ENCODE measurements around the gene SDF4. TPM values are rescaled to one million over a fixed set of nuclear protein-coding genes. Genes with fewer than 3 reads are reported as not detected.

The SDF4 gene, protein sequence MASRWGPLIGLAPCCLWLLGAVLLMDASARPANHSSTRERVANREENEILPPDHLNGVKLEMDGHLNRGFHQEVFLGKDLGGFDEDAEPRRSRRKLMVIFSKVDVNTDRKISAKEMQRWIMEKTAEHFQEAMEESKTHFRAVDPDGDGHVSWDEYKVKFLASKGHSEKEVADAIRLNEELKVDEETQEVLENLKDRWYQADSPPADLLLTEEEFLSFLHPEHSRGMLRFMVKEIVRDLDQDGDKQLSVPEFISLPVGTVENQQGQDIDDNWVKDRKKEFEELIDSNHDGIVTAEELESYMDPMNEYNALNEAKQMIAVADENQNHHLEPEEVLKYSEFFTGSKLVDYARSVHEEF
- total RNA-seq (2021): 82.0 and 84.7 TPM in 2 replicates
- long read RNA-seq, transcript SDF4-202 (7 exons, 1,956 nt): major isoform, 141 of 160 reads
- long read RNA-seq, partial matches to known transcripts: 9 of 160 reads
- long read RNA-seq, other reads (novel, unspliced or antisense): 5 of 160 reads

DNA sequence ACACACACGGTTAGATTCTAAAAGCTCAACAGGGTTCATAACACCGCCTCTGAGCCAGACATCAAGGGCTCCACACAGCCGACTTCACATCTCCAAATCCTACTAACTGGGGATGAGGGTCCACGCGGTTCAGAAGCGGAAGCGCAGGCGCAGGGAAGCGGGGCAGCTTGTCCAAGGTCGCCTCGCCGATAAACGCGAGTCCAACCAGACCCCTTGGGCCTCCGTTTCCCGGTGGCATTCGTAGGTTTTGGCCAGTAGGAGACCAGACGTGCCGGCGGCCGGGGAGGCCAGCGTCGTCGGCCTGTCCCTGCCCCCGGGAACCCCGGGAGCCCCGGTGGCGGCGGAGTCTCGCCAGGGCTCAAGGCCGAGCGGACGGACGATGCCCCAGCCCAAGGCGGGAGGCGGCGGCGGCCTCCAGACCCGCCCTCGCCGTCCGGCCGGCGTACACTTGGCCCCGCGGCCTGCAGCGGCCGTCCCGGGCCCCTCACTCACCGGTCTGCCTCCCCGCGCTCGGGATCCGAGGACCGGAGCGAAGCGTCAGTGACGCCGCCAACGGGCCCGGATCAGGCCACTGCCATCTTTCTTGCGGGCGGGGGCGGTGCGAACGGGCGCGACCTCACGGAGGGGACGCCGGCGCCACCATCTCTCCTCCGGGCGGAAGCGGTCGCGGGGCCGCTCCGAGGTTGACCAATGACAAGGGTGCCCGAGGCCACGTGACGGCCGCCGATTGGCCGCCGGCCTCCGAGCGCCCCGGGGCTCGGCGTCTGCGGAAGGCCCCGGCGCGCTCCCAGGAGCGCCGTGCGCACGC lies at the start of gene SDF4:
SDF4 (minus strand) TSS at position 602 of the 808 bp plus-strand sequence. CDS start 3,229 bp downstream, outside the sequence.
- Histone ChIP-seq H3K27ac (ENCODE audit: insufficient read length, low read depth, low read length) (no peak within 1 kb of the TSS), H2BK20ac (ENCODE audit: low read depth, low read length, poor library complexity, severe bottlenecking) (no peak within 1 kb of the TSS), H2BK12ac (ENCODE audit: insufficient read length, low read depth, low read length) (no peak within 1 kb of the TSS), H3K79me1 (ENCODE audit: insufficient read depth, low read depth, low read length, poor library complexity, severe bottlenecking) (peaks cover 2% of the 10 kb centered on the region), H3T11ph (ENCODE audit: low read length) (no peak within 1 kb of the TSS), H2AFZ (ENCODE audit: low read length) (no peak within 1 kb of the TSS), H3K79me2 (ENCODE audit: insufficient read depth, low read length) (peaks cover 2% of the 10 kb centered on the region; the same call in 1 of the 2 replicates), H3K23me2 (ENCODE audit: insufficient read length, low read depth, low read length, poor library complexity, severe bottlenecking) (peaks cover 6% of the 10 kb centered on the region), H4K91ac (ENCODE audit: insufficient read length, low read depth, low read length) (no peak within 1 kb of the TSS), H3K23ac (ENCODE audit: insufficient read length, low read depth, low read length) (no peak within 1 kb of the TSS), H4K20me1 (ENCODE audit: control insufficient read depth, insufficient read depth, insufficient read length) (no peaks in the 10 kb centered on the region), H2BK15ac (ENCODE audit: low read depth, low read length) (no peak within 1 kb of the TSS), H3K56ac (ENCODE audit: insufficient read length, low read depth, low read length) (no peak within 1 kb of the TSS), H3K18ac (ENCODE audit: insufficient read length, low read depth, low read length) (no peak within 1 kb of the TSS), H2BK5ac (ENCODE audit: insufficient read length, low read length) (no peak within 1 kb of the TSS), H3K4me1 (ENCODE audit: insufficient read depth, low read length) (no peaks in the 10 kb centered on the region), H3K4ac (ENCODE audit: low read depth, low read length) (no peak within 1 kb of the TSS), H3K9ac (ENCODE audit: extremely low read depth, insufficient read length, low read length) (peak within 1 kb of the TSS; percentile 43), H3K4me2 (ENCODE audit: insufficient read depth, insufficient read length, low read length) (peak within 1 kb of the TSS; percentile 71), H3K14ac (ENCODE audit: insufficient read depth, low read length) (peak within 1 kb of the TSS; percentile 59), H3K9me3 (ENCODE audit: control insufficient read depth, low read depth, low read length) (no peaks in the 10 kb centered on the region), H4K5ac (ENCODE audit: insufficient read length, low read depth, low read length) (no peak within 1 kb of the TSS), H3K27me3 (ENCODE audit: insufficient read depth, low read length) (no peaks in the 10 kb centered on the region), H2AK5ac (ENCODE audit: insufficient read length, low read length) (no peak within 1 kb of the TSS), H2BK120ac (ENCODE audit: low read depth, low read length, poor library complexity, severe bottlenecking) (no peak within 1 kb of the TSS), H4K8ac (replicated peaks; ENCODE audit: insufficient read length, low read depth, low read length) (no peak within 1 kb of the TSS)
- peak within 1 kb of the TSS; percentile 90 to 93 for H3K4me3 Mint-ChIP-seq
- TF ChIP-seq, protein P1, sequence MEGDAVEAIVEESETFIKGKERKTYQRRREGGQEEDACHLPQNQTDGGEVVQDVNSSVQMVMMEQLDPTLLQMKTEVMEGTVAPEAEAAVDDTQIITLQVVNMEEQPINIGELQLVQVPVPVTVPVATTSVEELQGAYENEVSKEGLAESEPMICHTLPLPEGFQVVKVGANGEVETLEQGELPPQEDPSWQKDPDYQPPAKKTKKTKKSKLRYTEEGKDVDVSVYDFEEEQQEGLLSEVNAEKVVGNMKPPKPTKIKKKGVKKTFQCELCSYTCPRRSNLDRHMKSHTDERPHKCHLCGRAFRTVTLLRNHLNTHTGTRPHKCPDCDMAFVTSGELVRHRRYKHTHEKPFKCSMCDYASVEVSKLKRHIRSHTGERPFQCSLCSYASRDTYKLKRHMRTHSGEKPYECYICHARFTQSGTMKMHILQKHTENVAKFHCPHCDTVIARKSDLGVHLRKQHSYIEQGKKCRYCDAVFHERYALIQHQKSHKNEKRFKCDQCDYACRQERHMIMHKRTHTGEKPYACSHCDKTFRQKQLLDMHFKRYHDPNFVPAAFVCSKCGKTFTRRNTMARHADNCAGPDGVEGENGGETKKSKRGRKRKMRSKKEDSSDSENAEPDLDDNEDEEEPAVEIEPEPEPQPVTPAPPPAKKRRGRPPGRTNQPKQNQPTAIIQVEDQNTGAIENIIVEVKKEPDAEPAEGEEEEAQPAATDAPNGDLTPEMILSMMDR (conservative IDR thresholded peaks at IDR 0.05): no peak
- no CpG with 5 or more reads among the region's 99 CpGs for WGBS (ENCODE audit: extremely low coverage, insufficient read length, low lambda C conversion rate)
- peak within 1 kb of the TSS; percentile 58 to 93 (median 62); a peak in 3 of 7 replicates for H3K27ac Mint-ChIP-seq
- peaks cover 0 to 4% of the 10 kb centered on the region in 2 experiments; a peak in 1 of 5 replicates for H3K9me3 Mint-ChIP-seq
- H3K27me3 Mint-ChIP-seq (ENCODE audit: low read depth): no peaks in the 10 kb centered on the region
- peak; percentile 97 for DNase-seq
- H3K4me1 Mint-ChIP-seq: peaks cover 15 to 21% of the 10 kb centered on the region in 2 experiments
- H3K36me3 Mint-ChIP-seq (ENCODE audit: insufficient read depth in 1 of 3, low read depth in 3 of 3): peaks cover 17 to 39% (median 37%) of the 10 kb centered on the region in 3 experiments

All from H9 (cell line).